K562 (cell line): ENCODE data around the gene CAMSAP3. TPM values are rescaled to one million over a fixed set of nuclear protein-coding genes. Genes with fewer than 3 reads are reported as not detected.

Experiments
- ASH1L ChIP-seq: fragments of 450-650 bp; IDR thresholded peaks from 2 replicates; pipeline ENCODE4 v1.6.1; 2018; ENCODE audit warnings: borderline replicate concordance, mild to moderate bottlenecking, low read depth; ENCODE audit not compliant: partially characterized antibody
- BCOR ChIP-seq: fragments of 450-650 bp; IDR thresholded peaks from 2 replicates; pipeline ENCODE4 v1.6.1; 2016
- DNMT1 ChIP-seq: fragments of 450-650 bp; IDR thresholded peaks from 2 replicates; pipeline ENCODE4 v1.6.1; 2016; ENCODE audit warnings: antibody characterized with exemption, mild to moderate bottlenecking
- ELF4 ChIP-seq: fragments of 450-650 bp; formaldehyde crosslinking; IDR thresholded peaks from 2 replicates; pipeline ENCODE4 v1.4.0; 2022; ENCODE audit warnings: missing genetic modification characterization
- EP300 ChIP-seq: IDR thresholded peaks from 2 replicates; pipeline ENCODE4 v1.6.1; 2012; ENCODE audit warnings: low read length, improper control_type of control experiment
- EP400 ChIP-seq: fragments of 450-650 bp; IDR thresholded peaks from 2 replicates; pipeline ENCODE4 v1.6.1; 2017; ENCODE audit warnings: antibody characterized with exemption, mild to moderate bottlenecking, moderate library complexity
- ETV5 ChIP-seq: sonication (generic); formaldehyde crosslinking; IDR thresholded peaks from 2 replicates; pipeline ENCODE4 v1.4.0; 2020; ENCODE audit warnings: low read depth, mild to moderate bottlenecking, missing genetic modification reagents
- FOXA3 ChIP-seq, 2 experiments: fragments of 450-650 bp in 1 of 2; sonication (generic) in 1 of 2; formaldehyde crosslinking; IDR thresholded peaks in 1 of 2; conservative IDR thresholded peaks in 1 of 2; 2 replicates each; pipeline versions ENCODE4 v1.4.0 to v1.8.0; 2020 to 2022; ENCODE audit warnings: mild to moderate bottlenecking in 2 of 2, missing genetic modification reagents in 1 of 2
- GABPA ChIP-seq: fragments of 200-800 bp; sonication (Bioruptor generic); conservative IDR thresholded peaks from 2 replicates; pipeline ENCODE4 v1.6.1; 2016; ENCODE audit warnings: low read depth, missing genetic modification characterization, missing compliant biosample characterization
- HDAC2 ChIP-seq: fragments of 450-650 bp; IDR thresholded peaks from 2 replicates; pipeline ENCODE4 v1.6.1; 2016; ENCODE audit warnings: mild to moderate bottlenecking
- HES1 ChIP-seq: fragments of 450-650 bp; IDR thresholded peaks from 2 replicates; pipeline ENCODE4 v1.6.1; 2016; ENCODE audit warnings: low read depth, mild to moderate bottlenecking, moderate library complexity
- KLF6 ChIP-seq: fragments of 250-450 bp; sonication (Bioruptor Pico); IDR thresholded peaks from 2 replicates; pipeline ENCODE4 v1.4.0; 2020; ENCODE audit warnings: mild to moderate bottlenecking, moderate library complexity, borderline replicate concordance
- NCOA1 ChIP-seq: fragments of 450-650 bp; IDR thresholded peaks from 2 replicates; pipeline ENCODE4 v1.6.1; 2016; ENCODE audit warnings: low read depth
- NR3C1 ChIP-seq: sonication (generic); formaldehyde crosslinking; IDR thresholded peaks from 2 replicates; pipeline ENCODE4 v1.8.1; 2022; ENCODE audit warnings: missing genetic modification reagents
- PHF21A ChIP-seq: fragments of 450-650 bp; IDR thresholded peaks from 2 replicates; pipeline ENCODE4 v1.6.1; 2017; ENCODE audit warnings: low read depth, borderline replicate concordance
- POLR2H ChIP-seq: IDR thresholded peaks from 2 replicates; pipeline ENCODE4 v1.6.1; 2016; ENCODE audit warnings: missing genetic modification characterization, low read depth, mild to moderate bottlenecking, control low read depth, missing compliant biosample characterization, moderate library complexity
- PTTG1 ChIP-seq: fragments of 450-650 bp; IDR thresholded peaks from 2 replicates; pipeline ENCODE4 v1.6.1; 2016; ENCODE audit warnings: low read depth, mild to moderate bottlenecking, missing genetic modification characterization, missing compliant biosample characterization
- RBM25 ChIP-seq: fragments of 200-400 bp; formaldehyde crosslinking; IDR thresholded peaks from 2 replicates; pipeline ENCODE4 v1.6.1; 2018; ENCODE audit warnings: low read length, low read depth, moderate library complexity; ENCODE audit not compliant: severe bottlenecking
- RERE ChIP-seq: sonication (generic); formaldehyde crosslinking; IDR thresholded peaks from 2 replicates; pipeline ENCODE4 v1.8.0; 2023; ENCODE audit warnings: missing genetic modification reagents, mild to moderate bottlenecking, borderline replicate concordance
- SRF ChIP-seq, 2 experiments: fragments of 250-450, 450-650 bp in 1 of 2; sonication (Bioruptor Pico) in 1 of 2; sonication (generic) in 1 of 2; formaldehyde crosslinking; IDR thresholded peaks; 2 replicates each; pipeline versions ENCODE4 v1.5.0 to v1.5.1; 2020 to 2022; ENCODE audit warnings: mild to moderate bottlenecking in 1 of 2, missing genetic modification reagents in 1 of 2
- YBX1 ChIP-seq: fragments of 450-650 bp; IDR thresholded peaks from 2 replicates; pipeline ENCODE4 v1.7.1; 2016; ENCODE audit warnings: mild to moderate bottlenecking
- ZC3H8 ChIP-seq: fragments of 450-650 bp; IDR thresholded peaks from 2 replicates; pipeline ENCODE4 v1.6.1; 2017
- ZNF24 ChIP-seq: fragments of 450-650 bp; IDR thresholded peaks from 2 replicates; pipeline ENCODE4 v1.6.1; 2016
- ZNF3 ChIP-seq: fragments of 250-450 bp; sonication (Bioruptor Pico); IDR thresholded peaks from 2 replicates; pipeline ENCODE4 v1.5.0; 2021; ENCODE audit warnings: mild to moderate bottlenecking, moderate library complexity
- polyA plus RNA-seq, 8 experiments: library from polyadenylated mRNA; depleted of rRNA in 4 of 8; stranded (reverse) in 5 of 8; unstranded in 3 of 8; fragments of >200 nt; fragmentation: Nextera tagmentation in 2 of 8; fragmentation: Illumina TruSeq in 1 of 8; extraction: Ambion mirVana in 2 of 8; extraction: Trizol in 1 of 8; gene quantifications; 2 replicates each; pipeline versions ENCODE4 v1.2.1 to v1.2.3, GENCODE V29; 2011 to 2014; ENCODE audit warnings: inconsistent platforms in 1 of 8, missing spikeins in 1 of 8
- total RNA-seq, 7 experiments: library from RNA; depleted of rRNA in 6 of 7; stranded (reverse); fragments of >200 nt in 6 of 7; fragmentation: Illumina TruSeq in 2 of 7; extraction: Trizol in 2 of 7; gene quantifications; 2 replicates each; pipeline versions ENCODE4 v1.2.1 to v1.2.3, GENCODE V29; 2011 to 2021; ENCODE audit warnings: low replicate concordance in 1 of 7

CAMSAP3 gene
- total and polyA plus RNA-seq, 9 of the 15 experiments (the other 6 are each of a cell fraction or from before 2014, with no cell fraction given), result 0.01 to 0.89 (median 0.22) TPM; not detected in 1

- TF ChIP-seq RERE (CRISPR knock-in tag) (no peak), ZNF24 (0 out of 2 replicates have a peak, but pooled peaks have one; percentile 24), GABPA (tag) (peak; percentile 90), RBM25 (peak; percentile 89), EP400 (peak; percentile 87), PHF21A (no peak), PTTG1 (tag) (no peak), ASH1L (no peak), HES1 (0 out of 2 replicates have a peak, but pooled peaks have one; percentile 17), ELF4 (CRISPR knock-in tag) (no peak), HDAC2 (no peak; the same call in none of the 2 replicates), ETV5 (CRISPR knock-in tag) (peak; percentile 88), NR3C1 (CRISPR knock-in tag) (no peak), BCOR (peak; percentile 65), EP300 (peak; percentile 52; the same call in 1 of the 2 replicates), SRF (CRISPR knock-in tag; IDR thresholded peaks at IDR 0.05) (peak in 1 of 2 experiments; percentile 59; a peak in 1 of 4 replicates), POLR2H (peak; percentile 58; the same call in 1 of the 2 replicates), NCOA1 (0 out of 2 replicates have a peak, but pooled peaks have one; percentile 68), YBX1 (no peak), ZNF3 (CRISPR knock-in tag) (no peak), KLF6 (CRISPR knock-in tag) (peak; percentile 68; the same call in 1 of the 2 replicates), DNMT1 (no peak), ZC3H8 (no peak), FOXA3 (CRISPR knock-in tag; conservative IDR thresholded peaks at IDR 0.05 in 1 of 2, IDR thresholded peaks at IDR 0.05 in 1 of 2) (no peak)
Measured at GRCh38 chr19:7637374-7638256, 42.0 kb downstream of the CAMSAP3 start (continued).
